Neuronal stem cell (in vitro differentiated cells): ENCODE results near the gene BMPR2.

Source experiments
- DNase-seq: peaks from one replicate; pipeline ENCODE4 v3.0.0-alpha.2; 2013; ENCODE audit warnings: low spot score
- H2AFZ ChIP-seq: one replicate; pipeline ENCODE4 v1.6.1; 2013; ENCODE audit warnings: mild to moderate bottlenecking, low read length, inconsistent platforms
- H2AK5ac ChIP-seq: 2 replicates; pipeline ENCODE4 v1.6.1; 2013; ENCODE audit warnings: low read depth, mild to moderate bottlenecking, inconsistent platforms, low read length, moderate library complexity, mixed read lengths
- H2BK120ac ChIP-seq: 2 replicates; pipeline ENCODE4 v1.6.1; 2013; ENCODE audit warnings: low read depth, mild to moderate bottlenecking, inconsistent platforms, low read length, moderate library complexity, mixed read lengths
- H2BK12ac ChIP-seq: one replicate; pipeline ENCODE4 v1.6.1; 2013; ENCODE audit warnings: low read length, inconsistent platforms
- H2BK15ac ChIP-seq: 2 replicates; pipeline ENCODE4 v1.6.1; 2013; ENCODE audit warnings: mild to moderate bottlenecking, low read length, inconsistent platforms, mixed read lengths
- H2BK5ac ChIP-seq: one replicate; pipeline ENCODE4 v1.6.1; 2013; ENCODE audit warnings: inconsistent platforms, mild to moderate bottlenecking, low read length, moderate library complexity
- H3K14ac ChIP-seq: one replicate; pipeline ENCODE4 v1.6.1; 2013; ENCODE audit warnings: low read length, inconsistent platforms
- H3K18ac ChIP-seq: 2 replicates; pipeline ENCODE4 v1.6.1; 2013; ENCODE audit warnings: low read length, inconsistent platforms
- H3K23ac ChIP-seq: 2 replicates; pipeline ENCODE4 v1.6.1; 2013; ENCODE audit warnings: low read depth, mild to moderate bottlenecking, mixed read lengths, low read length, inconsistent platforms; ENCODE audit not compliant: poor library complexity
- H3K27ac ChIP-seq: replicated peaks from 3 replicates; pipeline ENCODE4 v1.5.1; 2013; ENCODE audit warnings: low read length, inconsistent platforms
- H3K27me3 ChIP-seq, 3 experiments: 2 replicates each; pipeline ENCODE4 v1.6.1; 2013; ENCODE audit warnings: low read length in 3 of 3, mild to moderate bottlenecking in 2 of 3, inconsistent platforms in 1 of 3, low read depth in 1 of 3, mixed read lengths in 1 of 3, moderate library complexity in 1 of 3; ENCODE audit not compliant: control insufficient read depth in 3 of 3, insufficient read depth in 3 of 3
- H3K36me3 ChIP-seq, 2 donors: replicated peaks in 1 of 2; 2 replicates each; pipeline ENCODE4 v1.6.1; 2013; ENCODE audit warnings: low read length in 2 of 2; ENCODE audit not compliant: control insufficient read depth in 2 of 2, insufficient read depth in 2 of 2
- H3K4ac ChIP-seq: 2 replicates; pipeline ENCODE4 v1.6.1; 2013; ENCODE audit warnings: inconsistent platforms, mild to moderate bottlenecking, low read length, moderate library complexity
- H3K4me1 ChIP-seq, 2 donors: 1 replicate in 1 of 2; 2 replicates in 1 of 2; pipeline ENCODE4 v1.6.1; 2013; ENCODE audit warnings: low read length in 2 of 2, low read depth in 1 of 2; ENCODE audit not compliant: control insufficient read depth in 2 of 2, insufficient read depth in 1 of 2
- H3K4me2 ChIP-seq: one replicate; pipeline ENCODE4 v1.6.1; 2013; ENCODE audit warnings: mild to moderate bottlenecking, low read length, inconsistent platforms; ENCODE audit not compliant: insufficient read depth, poor library complexity, severe bottlenecking
- H3K4me3 ChIP-seq, 2 donors: 2 replicates each; pipeline ENCODE4 v1.5.1; 2013; ENCODE audit warnings: low read length in 2 of 2, mild to moderate bottlenecking in 2 of 2, inconsistent platforms in 1 of 2, moderate library complexity in 1 of 2
- H3K79me1 ChIP-seq: one replicate; pipeline ENCODE4 v1.6.1; 2013; ENCODE audit warnings: low read depth, mild to moderate bottlenecking, inconsistent platforms, low read length, moderate library complexity
- H3K9ac ChIP-seq: one replicate; pipeline ENCODE4 v1.6.1; 2013; ENCODE audit warnings: mild to moderate bottlenecking, low read depth, low read length, inconsistent platforms; ENCODE audit not compliant: poor library complexity
- H3K9me3 ChIP-seq, 2 donors: replicated peaks in 1 of 2; 2 replicates each; pipeline versions ENCODE3 to v1.6.1; 2013; ENCODE audit warnings: low read length in 2 of 2, mild to moderate bottlenecking in 2 of 2, inconsistent platforms in 1 of 2, low read depth in 1 of 2, mixed read lengths in 1 of 2, moderate library complexity in 1 of 2; ENCODE audit not compliant: control insufficient read depth in 2 of 2, insufficient read depth in 1 of 2
- H4K8ac ChIP-seq: one replicate; pipeline ENCODE4 v1.6.1; 2013; ENCODE audit warnings: low read depth, mild to moderate bottlenecking, inconsistent platforms, low read length, moderate library complexity
- H4K91ac ChIP-seq: one replicate; pipeline ENCODE4 v1.6.1; 2013; ENCODE audit warnings: low read length, low read depth, mild to moderate bottlenecking, inconsistent platforms; ENCODE audit not compliant: poor library complexity
- WGBS, 2 donors: extraction: QIAGEN DNeasy Blood & Tissue Kit; methylation state at CpG; one replicate each; pipeline ENCODE4 v1.1.7; 2013; ENCODE audit warnings: missing lambda C conversion rate in 2 of 2, mixed read lengths in 1 of 2; ENCODE audit not compliant: insufficient read length in 2 of 2, insufficient replicate concordance in 1 of 2; ENCODE audit errors: extremely low coverage in 2 of 2; 5-methylcytosine and 5-hydroxymethylcytosine counted together

Gene BMPR2

DNA sequence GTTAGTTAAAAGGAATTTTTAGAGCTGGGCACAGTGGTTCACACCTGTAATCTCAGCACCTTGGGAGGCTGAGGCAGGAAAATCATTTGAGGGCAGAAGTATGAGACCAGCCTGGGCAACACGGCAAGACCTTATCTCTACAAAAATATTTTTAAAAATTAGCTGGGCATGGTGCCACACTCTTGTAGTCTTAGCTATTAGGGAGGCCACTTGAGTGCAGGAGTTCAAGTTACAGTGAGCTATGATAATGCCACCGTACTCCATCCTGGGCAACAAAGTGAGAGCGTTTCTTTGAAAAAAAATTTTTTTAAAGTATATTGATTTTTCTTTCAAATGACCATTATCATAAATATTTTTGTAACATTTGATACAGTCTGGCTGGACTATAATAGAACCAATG lies 165.0 kb downstream of the BMPR2 start:
- no peak overlapping the region for H3K23ac ChIP-seq
- no peak overlapping the region for H3K4me2 ChIP-seq
- H2BK15ac ChIP-seq, result no peak overlapping the region
- H3K4me1 ChIP-seq, result no peaks in the 10 kb centered on the region
- DNase-seq, result no peak
- H4K91ac ChIP-seq, result no peak overlapping the region
- peaks cover 0 to 39% of the 10 kb centered on the region in 2 donors for H3K36me3 ChIP-seq
- H2AK5ac ChIP-seq, result no peak overlapping the region
- no peak overlapping the region for H3K27ac ChIP-seq
- H3K18ac ChIP-seq, result no peak overlapping the region
- H2BK5ac ChIP-seq, result no peak overlapping the region
- H2BK12ac ChIP-seq, result no peak overlapping the region
- no CpG with 5 or more reads among the region's 3 CpGs for WGBS, 2 donors
- no peak overlapping the region for H4K8ac ChIP-seq
- no peaks in the 10 kb centered on the region for H3K27me3 ChIP-seq
- no peak overlapping the region for H3K14ac ChIP-seq
- H2BK120ac ChIP-seq, result no peak overlapping the region
- no peaks in the 10 kb centered on the region for H3K79me1 ChIP-seq
- H3K9ac ChIP-seq, result no peak overlapping the region
- H3K4me3 ChIP-seq, result no peak overlapping the region
- H2AFZ ChIP-seq, result no peak overlapping the region
- H3K4ac ChIP-seq, result no peak overlapping the region
- H3K9me3 ChIP-seq, result no peaks in the 10 kb centered on the region

DNA sequence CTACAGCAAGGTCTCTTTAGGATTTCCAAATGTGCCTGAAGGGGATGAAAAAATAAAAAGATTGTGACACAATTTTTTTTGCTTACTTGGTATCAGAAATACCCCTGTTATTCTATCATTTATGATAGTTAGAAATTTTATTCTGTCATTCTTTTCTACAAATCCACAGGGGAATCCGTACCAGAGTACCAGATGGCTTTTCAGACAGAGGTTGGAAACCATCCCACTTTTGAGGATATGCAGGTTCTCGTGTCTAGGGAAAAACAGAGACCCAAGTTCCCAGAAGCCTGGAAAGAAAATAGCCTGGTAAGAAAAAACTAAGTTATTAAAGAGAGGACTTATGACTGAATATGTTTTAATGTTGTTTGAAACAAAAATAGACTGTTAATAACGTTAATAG lies 166.0 kb downstream of the BMPR2 start:
- Histone ChIP-seq H2BK12ac (no peak overlapping the region), H3K27ac (no peak overlapping the region), H3K36me3 (peaks cover 0 to 40% of the 10 kb centered on the region in 2 donors), H3K79me1 (no peaks in the 10 kb centered on the region), H2BK15ac (no peak overlapping the region), H4K91ac (no peak overlapping the region), H3K9ac (no peak overlapping the region), H3K4ac (no peak overlapping the region), H3K4me2 (no peak overlapping the region), H3K4me1 (no peaks in the 10 kb centered on the region), H3K27me3 (no peaks in the 10 kb centered on the region), H3K18ac (no peak overlapping the region), H3K23ac (no peak overlapping the region), H2AK5ac (no peak overlapping the region), H2BK120ac (no peak overlapping the region), H3K9me3 (no peaks in the 10 kb centered on the region), H2AFZ (no peak overlapping the region), H4K8ac (no peak overlapping the region), H3K14ac (no peak overlapping the region), H3K4me3 (no peak overlapping the region), H2BK5ac (no peak overlapping the region)
- WGBS, 2 donors, result no CpG with 5 or more reads among the region's 3 CpGs
- DNase-seq, result no peak

DNA sequence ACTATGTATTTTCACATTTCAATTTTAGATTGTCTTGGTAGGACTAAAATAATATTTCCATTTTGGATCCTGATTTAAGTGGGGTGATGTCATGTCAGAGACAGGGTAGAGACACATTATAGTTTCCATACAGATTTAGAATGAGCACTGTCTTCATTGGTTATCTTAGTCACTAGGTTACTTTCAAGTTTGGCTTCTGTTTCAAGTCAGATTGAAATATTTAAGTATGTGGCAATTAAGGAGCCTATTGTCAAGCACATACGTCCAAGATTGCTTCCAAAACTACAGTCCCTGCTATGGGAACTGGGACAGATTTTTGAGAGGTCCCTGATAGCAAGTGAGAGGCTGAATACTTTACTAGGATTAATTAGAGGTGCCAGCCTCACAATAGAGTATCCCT lies 169.4 kb downstream of the BMPR2 start:
- Histone ChIP-seq H3K9ac (no peak overlapping the region), H3K79me1 (no peaks in the 10 kb centered on the region), H3K23ac (no peak overlapping the region), H2BK15ac (no peak overlapping the region), H3K36me3 (peaks cover 0 to 49% of the 10 kb centered on the region in 2 donors), H2BK12ac (no peak overlapping the region), H3K27ac (no peak overlapping the region), H2AFZ (no peak overlapping the region), H2BK5ac (no peak overlapping the region), H2AK5ac (no peak overlapping the region), H3K14ac (no peak overlapping the region), H4K8ac (no peak overlapping the region), H3K18ac (no peak overlapping the region), H3K4me1 (no peaks in the 10 kb centered on the region), H3K4me2 (no peak overlapping the region), H3K4me3 (no peak overlapping the region), H3K4ac (no peak overlapping the region), H3K9me3 (no peaks in the 10 kb centered on the region), H2BK120ac (no peak overlapping the region), H4K91ac (no peak overlapping the region), H3K27me3 (no peaks in the 10 kb centered on the region)
- no peak for DNase-seq
- WGBS, 2 donors, result no CpG with 5 or more reads among the region's 1 CpG

DNA sequence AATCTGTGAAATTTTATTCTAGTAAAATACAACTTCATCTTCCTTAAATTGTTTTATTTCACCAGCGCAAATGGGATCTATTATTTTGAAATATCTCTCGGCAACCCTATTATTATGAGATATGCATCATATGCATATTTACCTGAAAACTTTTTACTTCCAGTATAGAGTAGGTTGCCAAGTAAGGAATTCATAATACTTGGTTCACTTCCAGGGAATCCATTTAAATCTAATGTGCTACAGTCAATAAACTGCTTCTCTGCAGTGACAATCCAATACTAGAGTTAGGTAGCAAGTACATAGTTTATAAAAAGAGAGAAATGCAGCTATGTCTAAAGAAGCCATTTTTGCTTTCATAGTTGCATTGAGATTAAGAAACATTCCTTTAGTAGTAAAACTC lies 169.8 kb downstream of the BMPR2 start:
- H4K91ac ChIP-seq, result no peak overlapping the region
- no peak for DNase-seq
- no peak overlapping the region for H3K9ac ChIP-seq
- H3K23ac ChIP-seq, result no peak overlapping the region
- H3K4me3 ChIP-seq, result no peak overlapping the region
- no peak overlapping the region for H2AK5ac ChIP-seq
- H3K4me2 ChIP-seq, result no peak overlapping the region
- no peak overlapping the region for H3K4ac ChIP-seq
- H3K27ac ChIP-seq, result no peak overlapping the region
- no peak overlapping the region for H2BK5ac ChIP-seq
- no peaks in the 10 kb centered on the region for H3K4me1 ChIP-seq
- no peak overlapping the region for H2BK120ac ChIP-seq
- H3K9me3 ChIP-seq, result no peaks in the 10 kb centered on the region
- H3K36me3 ChIP-seq, result peaks cover 0 to 50% of the 10 kb centered on the region in 2 donors
- H4K8ac ChIP-seq, result no peak overlapping the region
- H3K27me3 ChIP-seq, result no peaks in the 10 kb centered on the region
- H3K18ac ChIP-seq, result no peak overlapping the region
- H2BK12ac ChIP-seq, result no peak overlapping the region
- no peaks in the 10 kb centered on the region for H3K79me1 ChIP-seq
- H2AFZ ChIP-seq, result no peak overlapping the region
- no CpG with 5 or more reads among the region's 2 CpGs for WGBS, 2 donors
- no peak overlapping the region for H3K14ac ChIP-seq
- H2BK15ac ChIP-seq, result no peak overlapping the region
